GM12878 (cell line): Measurements from ENCODE around the gene EIF3B. TPM values are rescaled to one million over a fixed set of nuclear protein-coding genes. Genes with fewer than 3 reads are reported as not detected.

Experiments used
- EED ChIP-seq: sonication (generic); IDR thresholded peaks from 2 replicates; pipeline ENCODE4 v1.6.1; 2016; ENCODE audit warnings: antibody characterized with exemption, low read depth
- IKZF2 ChIP-seq, 2 experiments: fragments of 450-650 bp; IDR thresholded peaks; 2 replicates each; pipeline ENCODE4 v1.6.1; 2017; ENCODE audit warnings: mild to moderate bottlenecking in 2 of 2, moderate library complexity in 2 of 2
- KAT2A ChIP-seq: conservative IDR thresholded peaks from 2 replicates; pipeline ENCODE4 v1.6.1; 2011; ENCODE audit warnings: low read depth, low read length; ENCODE audit not compliant: control insufficient read depth
- MEF2A ChIP-seq: IDR thresholded peaks from 2 replicates; pipeline ENCODE4 v1.6.1; 2011; ENCODE audit warnings: low read depth, mild to moderate bottlenecking, low read length, moderate library complexity; ENCODE audit not compliant: insufficient read depth
- MEF2B ChIP-seq: fragments of 450-650 bp; IDR thresholded peaks from 2 replicates; pipeline ENCODE4 v1.6.1; 2018; ENCODE audit warnings: mild to moderate bottlenecking, moderate library complexity; ENCODE audit not compliant: partially characterized antibody, poor library complexity, severe bottlenecking
- NBN ChIP-seq: fragments of 450-650 bp; IDR thresholded peaks from 2 replicates; pipeline ENCODE4 v1.6.1; 2016
- RAD21 ChIP-seq: IDR thresholded peaks from 2 replicates; pipeline ENCODE4 v1.6.1; 2011; ENCODE audit warnings: mild to moderate bottlenecking, low read depth, low read length, moderate library complexity; ENCODE audit not compliant: insufficient read depth
- RB1 ChIP-seq: fragments of 450-650 bp; formaldehyde crosslinking; IDR thresholded peaks from 2 replicates; pipeline ENCODE4 v1.6.1; 2017; ENCODE audit warnings: mild to moderate bottlenecking, borderline replicate concordance
- TARDBP ChIP-seq: IDR thresholded peaks from 2 replicates; pipeline ENCODE4 v1.6.1; 2016; ENCODE audit warnings: borderline replicate concordance
- TBL1XR1 ChIP-seq: IDR thresholded peaks from 2 replicates; pipeline ENCODE4 v1.6.1; 2012; ENCODE audit warnings: low read depth, low read length, improper control_type of control experiment
- TCF7 ChIP-seq: IDR thresholded peaks from 2 replicates; pipeline ENCODE4 v1.6.1; 2014; ENCODE audit warnings: antibody characterized with exemption, borderline replicate concordance
- polyA plus RNA-seq, 11 experiments: library from polyadenylated mRNA; depleted of rRNA in 4 of 11; unstranded in 6 of 11; stranded (reverse) in 5 of 11; fragments of >200 nt; fragmentation: Nextera tagmentation in 4 of 11; fragmentation: Illumina TruSeq in 1 of 11; extraction: Ambion mirVana in 4 of 11; extraction: Trizol in 1 of 11; gene quantifications; 1 replicate in 1 of 11; 2 replicates in 10 of 11; pipeline versions ENCODE4 v1.2.1 to v1.2.3, GENCODE V29; 2011 to 2016; ENCODE audit warnings: inconsistent platforms in 2 of 11, missing spikeins in 2 of 11, low read depth in 1 of 11
- total RNA-seq, 4 experiments: library from RNA; depleted of rRNA in 3 of 4; stranded (reverse); fragments of >200 nt in 3 of 4; fragmentation: Illumina TruSeq in 1 of 4; extraction: Trizol in 1 of 4; gene quantifications; 2 replicates each; pipeline versions ENCODE4 v1.2.1 to v1.2.3, GENCODE V29; 2013 to 2021
- TF ChIP-seq, protein P1 (sequence below), 3 experiments: IDR thresholded peaks in 2 of 3; conservative IDR thresholded peaks in 1 of 3; 2 replicates each; pipeline ENCODE4 v1.5.1; 2011; ENCODE audit warnings: low read depth in 3 of 3, low read length in 3 of 3, mild to moderate bottlenecking in 3 of 3, control low read depth in 2 of 3, moderate library complexity in 2 of 3, inconsistent platforms in 1 of 3, mixed read lengths in 1 of 3; ENCODE audit not compliant: control insufficient read depth in 2 of 3, insufficient read depth in 1 of 3; ENCODE audit errors: extremely low read depth in 1 of 3
- TF ChIP-seq, protein P2 (sequence below): fragments of 450-650 bp; IDR thresholded peaks from 2 replicates; pipeline ENCODE4 v1.6.1; 2017; ENCODE audit warnings: low read depth, mild to moderate bottlenecking, moderate library complexity
- TF ChIP-seq, protein P3 (sequence below): fragments of 450-650 bp; IDR thresholded peaks from 2 replicates; pipeline ENCODE4 v1.6.1; 2018; ENCODE audit warnings: mild to moderate bottlenecking, low read depth, moderate library complexity; ENCODE audit not compliant: partially characterized antibody
- TF ChIP-seq, protein P4 (sequence below): fragments of 450-650 bp; IDR thresholded peaks from 2 replicates; pipeline ENCODE4 v1.6.1; 2017; ENCODE audit warnings: mild to moderate bottlenecking, low read depth, inconsistent platforms; ENCODE audit not compliant: poor library complexity, severe bottlenecking
- TF ChIP-seq, protein P5 (sequence below): IDR thresholded peaks from 2 replicates; pipeline ENCODE4 v1.6.1; 2011; ENCODE audit warnings: low read depth, low read length, improper control_type of control experiment, borderline replicate concordance
- TF ChIP-seq, protein P6 (sequence below): fragments of 450-650 bp; IDR thresholded peaks from 2 replicates; pipeline ENCODE4 v1.6.1; 2016; ENCODE audit warnings: mild to moderate bottlenecking

EIF3B gene
- total and polyA plus RNA-seq, 10 of the 15 experiments (the other 5 are each of a cell fraction or from before 2014, with no cell fraction given), result 17.6 to 275 (median 153) TPM

DNA sequence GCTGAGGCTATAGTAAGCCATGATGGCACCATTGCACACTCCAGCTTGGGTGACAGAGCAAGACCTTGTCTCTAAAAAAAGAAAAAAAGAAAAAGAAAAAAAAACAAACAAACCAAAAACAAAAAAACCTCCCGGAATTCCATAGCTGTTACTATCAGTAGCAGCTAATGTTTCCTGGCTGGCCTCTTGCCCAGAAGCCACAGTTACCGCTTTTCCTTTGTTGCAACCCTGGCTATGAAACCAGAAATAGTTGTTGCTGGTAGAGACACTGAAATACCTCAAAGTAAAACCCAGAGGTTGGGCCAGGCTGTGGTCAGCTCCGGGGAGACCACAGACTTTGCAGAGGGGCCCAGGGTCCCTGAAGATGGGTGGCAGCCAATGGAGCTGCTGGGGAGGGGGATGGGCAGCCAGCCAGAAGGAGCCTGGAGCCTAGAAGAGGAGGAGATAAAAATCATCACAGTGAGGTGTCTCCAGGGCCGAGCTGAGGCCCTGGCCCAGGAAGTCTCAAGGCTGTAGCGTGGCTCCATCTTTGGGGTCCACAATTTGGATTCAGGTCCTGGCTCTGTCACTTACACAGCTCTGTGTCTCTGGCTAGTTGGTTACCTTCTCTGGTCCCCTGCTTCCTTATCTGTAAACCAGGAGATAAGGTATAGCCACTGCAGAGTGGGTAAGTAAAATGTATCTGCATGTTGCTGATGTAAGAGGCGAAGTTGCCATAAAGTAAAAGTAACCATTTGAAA, 45.4 kb downstream of the EIF3B start (continued):
- TF ChIP-seq, protein P1, sequence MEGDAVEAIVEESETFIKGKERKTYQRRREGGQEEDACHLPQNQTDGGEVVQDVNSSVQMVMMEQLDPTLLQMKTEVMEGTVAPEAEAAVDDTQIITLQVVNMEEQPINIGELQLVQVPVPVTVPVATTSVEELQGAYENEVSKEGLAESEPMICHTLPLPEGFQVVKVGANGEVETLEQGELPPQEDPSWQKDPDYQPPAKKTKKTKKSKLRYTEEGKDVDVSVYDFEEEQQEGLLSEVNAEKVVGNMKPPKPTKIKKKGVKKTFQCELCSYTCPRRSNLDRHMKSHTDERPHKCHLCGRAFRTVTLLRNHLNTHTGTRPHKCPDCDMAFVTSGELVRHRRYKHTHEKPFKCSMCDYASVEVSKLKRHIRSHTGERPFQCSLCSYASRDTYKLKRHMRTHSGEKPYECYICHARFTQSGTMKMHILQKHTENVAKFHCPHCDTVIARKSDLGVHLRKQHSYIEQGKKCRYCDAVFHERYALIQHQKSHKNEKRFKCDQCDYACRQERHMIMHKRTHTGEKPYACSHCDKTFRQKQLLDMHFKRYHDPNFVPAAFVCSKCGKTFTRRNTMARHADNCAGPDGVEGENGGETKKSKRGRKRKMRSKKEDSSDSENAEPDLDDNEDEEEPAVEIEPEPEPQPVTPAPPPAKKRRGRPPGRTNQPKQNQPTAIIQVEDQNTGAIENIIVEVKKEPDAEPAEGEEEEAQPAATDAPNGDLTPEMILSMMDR (IDR thresholded peaks at IDR 0.05 in 2 of 3, conservative IDR thresholded peaks at IDR 0.05 in 1 of 3; ENCODE audit: control insufficient read depth in 2 of 3, extremely low read depth in 1 of 3, insufficient read depth in 1 of 3, low read depth in 3 of 3, low read length in 3 of 3), result no peak
- TF ChIP-seq, protein P2, sequence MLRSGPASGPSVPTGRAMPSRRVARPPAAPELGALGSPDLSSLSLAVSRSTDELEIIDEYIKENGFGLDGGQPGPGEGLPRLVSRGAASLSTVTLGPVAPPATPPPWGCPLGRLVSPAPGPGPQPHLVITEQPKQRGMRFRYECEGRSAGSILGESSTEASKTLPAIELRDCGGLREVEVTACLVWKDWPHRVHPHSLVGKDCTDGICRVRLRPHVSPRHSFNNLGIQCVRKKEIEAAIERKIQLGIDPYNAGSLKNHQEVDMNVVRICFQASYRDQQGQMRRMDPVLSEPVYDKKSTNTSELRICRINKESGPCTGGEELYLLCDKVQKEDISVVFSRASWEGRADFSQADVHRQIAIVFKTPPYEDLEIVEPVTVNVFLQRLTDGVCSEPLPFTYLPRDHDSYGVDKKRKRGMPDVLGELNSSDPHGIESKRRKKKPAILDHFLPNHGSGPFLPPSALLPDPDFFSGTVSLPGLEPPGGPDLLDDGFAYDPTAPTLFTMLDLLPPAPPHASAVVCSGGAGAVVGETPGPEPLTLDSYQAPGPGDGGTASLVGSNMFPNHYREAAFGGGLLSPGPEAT, result peak; percentile 49; the same call in 1 of the 2 replicates
- TF ChIP-seq RB1 (no peak), TARDBP (no peak), MEF2B (peak; percentile 32), RAD21 (no peak), TBL1XR1 (no peak), EED (peak; percentile 53), NBN (0 out of 2 replicates have a peak, but pooled peaks have one; percentile 33), IKZF2 (IDR thresholded peaks at IDR 0.05) (peak; percentile 71 to 78), TCF7 (no peak), MEF2A (0 out of 2 replicates have a peak, but pooled peaks have one; percentile 34), KAT2A (no peak)
- TF ChIP-seq, protein P3, sequence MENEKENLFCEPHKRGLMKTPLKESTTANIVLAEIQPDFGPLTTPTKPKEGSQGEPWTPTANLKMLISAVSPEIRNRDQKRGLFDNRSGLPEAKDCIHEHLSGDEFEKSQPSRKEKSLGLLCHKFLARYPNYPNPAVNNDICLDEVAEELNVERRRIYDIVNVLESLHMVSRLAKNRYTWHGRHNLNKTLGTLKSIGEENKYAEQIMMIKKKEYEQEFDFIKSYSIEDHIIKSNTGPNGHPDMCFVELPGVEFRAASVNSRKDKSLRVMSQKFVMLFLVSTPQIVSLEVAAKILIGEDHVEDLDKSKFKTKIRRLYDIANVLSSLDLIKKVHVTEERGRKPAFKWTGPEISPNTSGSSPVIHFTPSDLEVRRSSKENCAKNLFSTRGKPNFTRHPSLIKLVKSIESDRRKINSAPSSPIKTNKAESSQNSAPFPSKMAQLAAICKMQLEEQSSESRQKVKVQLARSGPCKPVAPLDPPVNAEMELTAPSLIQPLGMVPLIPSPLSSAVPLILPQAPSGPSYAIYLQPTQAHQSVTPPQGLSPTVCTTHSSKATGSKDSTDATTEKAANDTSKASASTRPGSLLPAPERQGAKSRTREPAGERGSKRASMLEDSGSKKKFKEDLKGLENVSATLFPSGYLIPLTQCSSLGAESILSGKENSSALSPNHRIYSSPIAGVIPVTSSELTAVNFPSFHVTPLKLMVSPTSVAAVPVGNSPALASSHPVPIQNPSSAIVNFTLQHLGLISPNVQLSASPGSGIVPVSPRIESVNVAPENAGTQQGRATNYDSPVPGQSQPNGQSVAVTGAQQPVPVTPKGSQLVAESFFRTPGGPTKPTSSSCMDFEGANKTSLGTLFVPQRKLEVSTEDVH, result no peak
- TF ChIP-seq, protein P4, sequence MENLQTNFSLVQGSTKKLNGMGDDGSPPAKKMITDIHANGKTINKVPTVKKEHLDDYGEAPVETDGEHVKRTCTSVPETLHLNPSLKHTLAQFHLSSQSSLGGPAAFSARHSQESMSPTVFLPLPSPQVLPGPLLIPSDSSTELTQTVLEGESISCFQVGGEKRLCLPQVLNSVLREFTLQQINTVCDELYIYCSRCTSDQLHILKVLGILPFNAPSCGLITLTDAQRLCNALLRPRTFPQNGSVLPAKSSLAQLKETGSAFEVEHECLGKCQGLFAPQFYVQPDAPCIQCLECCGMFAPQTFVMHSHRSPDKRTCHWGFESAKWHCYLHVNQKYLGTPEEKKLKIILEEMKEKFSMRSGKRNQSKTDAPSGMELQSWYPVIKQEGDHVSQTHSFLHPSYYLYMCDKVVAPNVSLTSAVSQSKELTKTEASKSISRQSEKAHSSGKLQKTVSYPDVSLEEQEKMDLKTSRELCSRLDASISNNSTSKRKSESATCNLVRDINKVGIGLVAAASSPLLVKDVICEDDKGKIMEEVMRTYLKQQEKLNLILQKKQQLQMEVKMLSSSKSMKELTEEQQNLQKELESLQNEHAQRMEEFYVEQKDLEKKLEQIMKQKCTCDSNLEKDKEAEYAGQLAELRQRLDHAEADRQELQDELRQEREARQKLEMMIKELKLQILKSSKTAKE, result no peak
- TF ChIP-seq, protein P5, sequence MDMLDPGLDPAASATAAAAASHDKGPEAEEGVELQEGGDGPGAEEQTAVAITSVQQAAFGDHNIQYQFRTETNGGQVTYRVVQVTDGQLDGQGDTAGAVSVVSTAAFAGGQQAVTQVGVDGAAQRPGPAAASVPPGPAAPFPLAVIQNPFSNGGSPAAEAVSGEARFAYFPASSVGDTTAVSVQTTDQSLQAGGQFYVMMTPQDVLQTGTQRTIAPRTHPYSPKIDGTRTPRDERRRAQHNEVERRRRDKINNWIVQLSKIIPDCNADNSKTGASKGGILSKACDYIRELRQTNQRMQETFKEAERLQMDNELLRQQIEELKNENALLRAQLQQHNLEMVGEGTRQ, result no peak
- TF ChIP-seq, protein P6, sequence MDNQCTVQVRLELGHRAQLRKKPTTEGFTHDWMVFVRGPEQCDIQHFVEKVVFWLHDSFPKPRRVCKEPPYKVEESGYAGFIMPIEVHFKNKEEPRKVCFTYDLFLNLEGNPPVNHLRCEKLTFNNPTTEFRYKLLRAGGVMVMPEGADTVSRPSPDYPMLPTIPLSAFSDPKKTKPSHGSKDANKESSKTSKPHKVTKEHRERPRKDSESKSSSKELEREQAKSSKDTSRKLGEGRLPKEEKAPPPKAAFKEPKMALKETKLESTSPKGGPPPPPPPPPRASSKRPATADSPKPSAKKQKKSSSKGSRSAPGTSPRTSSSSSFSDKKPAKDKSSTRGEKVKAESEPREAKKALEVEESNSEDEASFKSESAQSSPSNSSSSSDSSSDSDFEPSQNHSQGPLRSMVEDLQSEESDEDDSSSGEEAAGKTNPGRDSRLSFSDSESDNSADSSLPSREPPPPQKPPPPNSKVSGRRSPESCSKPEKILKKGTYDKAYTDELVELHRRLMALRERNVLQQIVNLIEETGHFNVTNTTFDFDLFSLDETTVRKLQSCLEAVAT, result no peak
